ENCODE data around the gene NRXN2. TPM values are rescaled to one million over a fixed set of nuclear protein-coding genes. Genes with fewer than 3 reads are reported as not detected.

Gene NRXN2
- total and polyA plus RNA-seq, 2 donors (not counting 3 experiments of a cell fraction or from before 2014, with no cell fraction given), result not detected

DNA sequence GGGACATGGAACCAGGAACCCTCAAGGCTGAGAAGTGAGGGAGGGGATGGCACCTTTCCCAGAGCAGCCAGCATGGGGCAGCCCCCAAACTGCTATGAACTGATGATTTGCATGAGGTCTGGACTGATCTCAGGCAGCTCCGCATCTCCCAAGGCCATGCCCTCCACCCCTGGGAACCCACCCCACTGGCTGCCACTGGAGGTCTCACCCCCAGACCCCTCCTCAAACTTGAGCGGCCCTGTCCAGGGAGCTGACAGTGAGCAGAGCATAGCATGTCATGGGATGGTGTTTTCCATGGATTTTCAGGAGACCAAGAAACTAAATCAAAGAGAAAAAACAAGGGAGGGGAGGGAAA is 46.8 kb downstream of the NRXN2 start:
- FAIRE-seq, result no peak
- Histone ChIP-seq H3K9ac (replicated peaks; ENCODE audit: extremely low read depth, insufficient read depth, low read length) (no peak overlapping the region), H3K9me1 (replicated peaks; ENCODE audit: control insufficient read depth, extremely low read depth, insufficient read depth, low read length) (no peaks in the 10 kb centered on the region), H3K27me3 (ENCODE audit: control insufficient read depth in 2 of 2, insufficient read depth in 2 of 2, low read length in 2 of 2) (peaks cover 35 to 37% of the 10 kb centered on the region in 2 experiments), H3K9me3 (replicated peaks; ENCODE audit: control insufficient read depth, insufficient read depth, low read length) (no peaks in the 10 kb centered on the region), H3K36me3 (ENCODE audit: control insufficient read depth in 2 of 2, extremely low read depth in 1 of 2, insufficient read depth in 2 of 2, low read length in 2 of 2) (no peaks in the 10 kb centered on the region), H4K20me1 (replicated peaks; ENCODE audit: control insufficient read depth, extremely low read depth, insufficient read depth, low read length) (no peaks in the 10 kb centered on the region), H3K79me2 (ENCODE audit: control insufficient read depth, insufficient read depth, low read length) (no peaks in the 10 kb centered on the region), H3K4me1 (ENCODE audit: control insufficient read depth, extremely low read depth, insufficient read depth, low read length) (no peaks in the 10 kb centered on the region), H3K4me3 (replicated peaks in 1 of 3; ENCODE audit: insufficient read depth in 1 of 3, low read depth in 1 of 3, low read length in 3 of 3) (no peak overlapping the region), H3K27ac (ENCODE audit: insufficient read depth, low read depth, low read length) (no peak overlapping the region), H3K4me2 (ENCODE audit: insufficient read depth, low read length) (no peak overlapping the region), H2AFZ (ENCODE audit: low read depth, low read length) (no peak overlapping the region)
- CTCF ChIA-PET, result interaction anchor here (3.8 kb wide), 1 partner anchor 12 kb away, joined by 20 read pairs; no protein-coding TSS in a partner anchor
- dilution Hi-C loops (cut with MboI; ENCODE audit: extremely low pct_ligation_motif_present, low sequenced_read_pairs) (no loop called here), intact Hi-C loops (cut with micrococcal nuclease) (no loop called here)
- POLR2A ChIA-PET, result no interaction called here
- no TSS peak for BruUV-seq (replicated peaks)
- no peak for DNase-seq (ENCODE audit: low read depth, low spot score)
- no peak for TF ChIP-seq JUN (IDR thresholded peaks at IDR 0.05; ENCODE audit: borderline replicate concordance, insufficient read depth, insufficient read length, low read depth)
- TF ChIP-seq GATA2 (IDR thresholded peaks at IDR 0.05; ENCODE audit: insufficient read depth, insufficient read length, low read depth, low read length), result no peak
- TF ChIP-seq POLR2AphosphoS5 (IDR thresholded peaks at IDR 0.05; ENCODE audit: insufficient read depth, low read depth, low read length), result no peak
- no peak for TF ChIP-seq POLR2A (IDR thresholded peaks at IDR 0.05; ENCODE audit: low read depth, low read length)
- no peak for TF ChIP-seq FOS (IDR thresholded peaks at IDR 0.05; ENCODE audit: borderline replicate concordance, insufficient read depth, low read length)

DNA sequence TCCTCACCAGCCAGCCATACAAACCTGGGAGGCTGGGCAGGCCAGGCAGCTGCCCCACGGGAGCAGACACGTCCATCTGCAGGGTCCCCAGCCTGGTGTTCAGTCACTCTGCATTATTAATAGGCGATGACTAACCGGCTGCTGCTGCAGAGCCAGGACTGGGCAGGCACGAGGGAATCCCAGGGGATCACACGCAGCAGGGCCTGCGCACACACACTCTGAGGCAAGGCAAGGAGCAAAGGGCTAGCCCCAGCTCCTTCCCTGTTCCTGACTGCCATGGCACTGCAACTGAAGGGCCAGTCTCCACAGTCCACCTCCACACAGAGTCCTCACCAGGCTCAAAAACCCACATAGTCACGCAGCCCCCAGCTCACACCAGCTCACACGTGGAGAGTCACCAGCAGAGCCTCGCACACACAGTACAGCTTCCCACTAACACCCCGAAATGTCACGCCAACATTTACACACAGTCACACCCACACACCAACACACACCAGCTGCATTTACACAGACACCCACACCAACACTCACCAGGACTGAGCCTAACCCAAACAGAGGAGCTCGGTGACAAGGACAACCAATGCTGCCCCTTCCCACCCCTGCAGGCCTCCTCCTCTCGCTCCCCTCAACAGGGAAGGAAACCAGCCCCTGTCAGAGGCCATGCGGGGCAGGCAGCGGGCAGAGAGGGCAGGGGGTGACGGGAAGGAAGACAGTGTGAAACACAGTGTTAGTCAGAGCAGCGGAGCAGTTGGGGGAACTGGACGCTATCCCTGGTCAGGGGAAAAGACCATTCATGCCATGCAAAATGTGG is 47.3 kb downstream of the NRXN2 start:
- no peak overlapping the region for H2AFZ ChIP-seq (ENCODE audit: low read depth, low read length)
- dilution Hi-C loops (cut with MboI; ENCODE audit: extremely low pct_ligation_motif_present, low sequenced_read_pairs) (no loop called here), intact Hi-C loops (cut with micrococcal nuclease) (no loop called here)
- FAIRE-seq (no peak), DNase-seq (ENCODE audit: low read depth, low spot score) (no peak)
- no peak overlapping the region for H3K27ac ChIP-seq (ENCODE audit: insufficient read depth, low read depth, low read length)
- no peaks in the 10 kb centered on the region for H4K20me1 ChIP-seq (replicated peaks; ENCODE audit: control insufficient read depth, extremely low read depth, insufficient read depth, low read length)
- no peak overlapping the region for H3K9ac ChIP-seq (replicated peaks; ENCODE audit: extremely low read depth, insufficient read depth, low read length)
- no peaks in the 10 kb centered on the region for H3K9me3 ChIP-seq (replicated peaks; ENCODE audit: control insufficient read depth, insufficient read depth, low read length)
- no peak overlapping the region for H3K4me3 ChIP-seq (replicated peaks in 1 of 3; ENCODE audit: insufficient read depth in 1 of 3, low read depth in 1 of 3, low read length in 3 of 3)
- H3K27me3 ChIP-seq (ENCODE audit: control insufficient read depth in 2 of 2, insufficient read depth in 2 of 2, low read length in 2 of 2), result peaks cover 38 to 42% of the 10 kb centered on the region in 2 experiments
- no peak overlapping the region for H3K4me2 ChIP-seq (ENCODE audit: insufficient read depth, low read length)
- H3K79me2 ChIP-seq (ENCODE audit: control insufficient read depth, insufficient read depth, low read length), result no peaks in the 10 kb centered on the region
- TF ChIP-seq POLR2A (IDR thresholded peaks at IDR 0.05; ENCODE audit: low read depth, low read length) (no peak), POLR2AphosphoS5 (IDR thresholded peaks at IDR 0.05; ENCODE audit: insufficient read depth, low read depth, low read length) (no peak), JUN (IDR thresholded peaks at IDR 0.05; ENCODE audit: borderline replicate concordance, insufficient read depth, insufficient read length, low read depth) (no peak), MYC (IDR thresholded peaks at IDR 0.05; ENCODE audit: low read depth, low read length) (no peak), EZH2 (IDR thresholded peaks at IDR 0.05; ENCODE audit: borderline replicate concordance, low read depth, low read length, severe bottlenecking) (no peak), GATA2 (IDR thresholded peaks at IDR 0.05; ENCODE audit: insufficient read depth, insufficient read length, low read depth, low read length) (no peak), FOS (IDR thresholded peaks at IDR 0.05; ENCODE audit: borderline replicate concordance, insufficient read depth, low read length) (no peak)
- TF ChIP-seq, protein P1, sequence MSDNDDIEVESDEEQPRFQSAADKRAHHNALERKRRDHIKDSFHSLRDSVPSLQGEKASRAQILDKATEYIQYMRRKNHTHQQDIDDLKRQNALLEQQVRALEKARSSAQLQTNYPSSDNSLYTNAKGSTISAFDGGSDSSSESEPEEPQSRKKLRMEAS (IDR thresholded peaks at IDR 0.05; ENCODE audit: insufficient read depth, insufficient read length), result no peak
- TF ChIP-seq, protein P2, sequence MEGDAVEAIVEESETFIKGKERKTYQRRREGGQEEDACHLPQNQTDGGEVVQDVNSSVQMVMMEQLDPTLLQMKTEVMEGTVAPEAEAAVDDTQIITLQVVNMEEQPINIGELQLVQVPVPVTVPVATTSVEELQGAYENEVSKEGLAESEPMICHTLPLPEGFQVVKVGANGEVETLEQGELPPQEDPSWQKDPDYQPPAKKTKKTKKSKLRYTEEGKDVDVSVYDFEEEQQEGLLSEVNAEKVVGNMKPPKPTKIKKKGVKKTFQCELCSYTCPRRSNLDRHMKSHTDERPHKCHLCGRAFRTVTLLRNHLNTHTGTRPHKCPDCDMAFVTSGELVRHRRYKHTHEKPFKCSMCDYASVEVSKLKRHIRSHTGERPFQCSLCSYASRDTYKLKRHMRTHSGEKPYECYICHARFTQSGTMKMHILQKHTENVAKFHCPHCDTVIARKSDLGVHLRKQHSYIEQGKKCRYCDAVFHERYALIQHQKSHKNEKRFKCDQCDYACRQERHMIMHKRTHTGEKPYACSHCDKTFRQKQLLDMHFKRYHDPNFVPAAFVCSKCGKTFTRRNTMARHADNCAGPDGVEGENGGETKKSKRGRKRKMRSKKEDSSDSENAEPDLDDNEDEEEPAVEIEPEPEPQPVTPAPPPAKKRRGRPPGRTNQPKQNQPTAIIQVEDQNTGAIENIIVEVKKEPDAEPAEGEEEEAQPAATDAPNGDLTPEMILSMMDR (IDR thresholded peaks at IDR 0.05; ENCODE audit: extremely low read depth in 1 of 2, insufficient read depth in 1 of 2, low read depth in 1 of 2, low read length in 2 of 2), result no peak
- no peaks in the 10 kb centered on the region for H3K9me1 ChIP-seq (replicated peaks; ENCODE audit: control insufficient read depth, extremely low read depth, insufficient read depth, low read length)
- ChIA-PET CTCF (interaction anchor here (1.2 to 3.8 kb wide), 4 partner anchors 13 to 226 kb away, joined by 3 to 20 read pairs (median 5); no protein-coding TSS in a partner anchor), POLR2A (no interaction called here)
- BruUV-seq (replicated peaks), result no TSS peak
- no peaks in the 10 kb centered on the region for H3K4me1 ChIP-seq (ENCODE audit: control insufficient read depth, extremely low read depth, insufficient read depth, low read length)
- H3K36me3 ChIP-seq (ENCODE audit: control insufficient read depth in 2 of 2, extremely low read depth in 1 of 2, insufficient read depth in 2 of 2, low read length in 2 of 2), result no peaks in the 10 kb centered on the region

Measured in endothelial cell of umbilical vein (primary cell).